Measurements from ENCODE around the gene OR4P4. TPM values are rescaled to one million over a fixed set of nuclear protein-coding genes. Genes with fewer than 3 reads are reported as not detected.

Gene OR4P4
- not detected for total RNA-seq

DNA sequence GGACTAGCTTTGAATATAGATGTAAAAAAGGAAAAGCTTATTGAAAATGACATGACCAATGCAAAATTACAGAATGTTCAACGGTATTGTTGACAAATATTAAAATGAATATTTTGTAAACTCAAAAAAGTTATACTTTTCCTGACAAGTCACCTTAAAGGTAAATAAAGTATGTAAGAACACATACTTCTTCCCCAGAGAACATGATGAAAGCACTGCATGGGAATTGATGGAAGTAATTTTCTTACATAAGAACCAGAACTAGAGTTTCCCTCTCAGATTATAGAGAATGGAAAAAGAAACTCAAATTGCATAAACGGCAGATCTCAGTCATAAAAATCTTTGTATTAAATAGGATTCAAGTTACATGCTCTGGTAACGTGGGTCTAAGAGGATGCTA, at the start of gene OR4P4:
TSS of gene OR4P4 (plus strand) at position 301 of the 400 bp plus-strand sequence.

DNA sequence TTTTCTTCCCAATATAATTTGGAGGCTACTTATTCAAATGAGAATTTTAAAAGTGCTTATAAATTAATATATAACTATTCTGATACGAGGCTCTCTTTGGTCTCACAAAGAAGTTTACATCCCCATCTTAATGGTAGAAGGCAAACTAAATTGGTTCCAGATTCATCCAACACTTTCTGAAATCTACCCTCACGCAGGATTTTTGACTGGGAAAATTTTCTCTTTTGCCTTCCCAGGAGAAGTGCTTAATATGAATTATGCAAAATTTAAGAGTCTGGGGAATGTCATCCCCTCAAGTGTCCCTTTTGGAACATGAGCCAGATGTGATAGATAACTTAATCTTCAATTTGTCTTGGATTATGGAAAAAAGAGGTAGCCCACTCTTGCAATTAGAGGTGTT, 27.4 kb upstream of the OR4P4 start, which contains the start of gene OR4C11:
TSS of gene OR4C11 (minus strand) at position 101 of the 400 bp plus-strand sequence. CDS start 3,272 bp downstream, outside the sequence.

DNA sequence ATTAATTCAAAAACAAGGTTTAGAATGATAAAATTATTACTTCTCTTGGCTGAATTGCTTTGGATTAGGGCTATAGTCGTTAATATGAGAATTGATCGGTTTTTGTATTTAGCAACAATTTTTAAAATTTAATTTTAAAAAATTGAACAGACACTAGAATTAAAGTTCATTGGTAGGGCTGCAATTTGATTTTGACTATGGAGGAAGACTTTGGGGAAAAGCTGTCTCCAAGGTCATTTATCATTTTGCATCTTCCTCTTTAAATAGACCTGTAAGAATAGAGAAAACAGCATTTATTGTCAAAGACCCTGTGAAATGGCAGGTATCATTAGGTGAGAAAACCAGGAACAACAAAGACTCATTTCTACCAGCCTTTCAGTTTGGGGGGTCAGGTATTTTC, 13.1 kb downstream of the OR4P4 start, which contains the start of gene OR4S2:
TSS of gene OR4S2 (plus strand) at position 301 of the 400 bp plus-strand sequence. CDS start 2,577 bp downstream, outside the sequence.

DNA sequence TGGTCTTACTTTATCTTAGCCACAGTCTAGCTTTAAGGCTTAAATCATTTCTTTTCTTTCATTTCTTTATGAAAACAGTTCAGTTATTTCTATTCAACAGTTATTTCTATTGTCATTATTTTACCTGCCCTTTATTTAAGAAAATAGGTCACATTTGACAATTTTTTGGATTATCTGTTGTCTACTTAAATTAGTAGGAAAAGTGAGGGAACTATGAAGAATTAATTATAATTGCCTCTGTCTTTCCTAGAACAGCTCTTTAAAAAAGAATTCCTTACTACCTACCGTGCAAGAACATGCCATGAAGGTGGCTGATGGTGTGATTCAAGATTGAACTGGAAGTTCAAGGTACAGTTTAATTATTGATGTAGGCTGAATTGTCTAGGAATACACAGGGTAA, 27.0 kb downstream of the OR4P4 start, which contains the start of gene OR4C6:
TSS of gene OR4C6 (plus strand) at position 301 of the 400 bp plus-strand sequence. CDS start 2,966 bp downstream, outside the sequence.

Other genes with a start within 250 kb of the OR4P4 start
- gene OR4C15, start 80.6 kb upstream of the OR4P4 start, total RNA-seq: not detected
- not detected for gene OR4C16, start 63.0 kb upstream of the OR4P4 start, total RNA-seq
- not detected for gene OR4C11, start 27.5 kb upstream of the OR4P4 start, total RNA-seq
- gene OR4S2, start 13.2 kb downstream of the OR4P4 start, total RNA-seq: not detected
- not detected for gene OR4C6, start 27.1 kb downstream of the OR4P4 start, total RNA-seq
- not detected for gene OR5D13, start 138.3 kb downstream of the OR4P4 start, total RNA-seq
- not detected for gene OR5D14, start 160.4 kb downstream of the OR4P4 start, total RNA-seq
- not detected for gene OR5L1, start 176.3 kb downstream of the OR4P4 start, total RNA-seq
- gene OR5D18, start 184.5 kb downstream of the OR4P4 start, total RNA-seq: not detected
- gene OR5L2, start 192.1 kb downstream of the OR4P4 start, total RNA-seq: not detected
- gene OR5D16, start 203.6 kb downstream of the OR4P4 start, total RNA-seq: not detected
- not detected for gene TRIM51, start 248.2 kb downstream of the OR4P4 start, total RNA-seq

Measured in camera-type eye (tissue), 1 donor.